Activated CD8-positive, alpha-beta memory T cell treated with anti-CD3 and anti-CD28 coated beads for 36 hours (primary cell): ENCODE measurements around the gene GUK1. TPM values are rescaled to one million over a fixed set of nuclear protein-coding genes. Genes with fewer than 3 reads are reported as not detected.

Source experiments
- CTCF ChIA-PET: fragments of 350-600 bp; sonication (Branson Sonifier 250); formaldehyde crosslinking; loops from one replicate; lab custom pipeline; 2021; ENCODE audit warnings: antibody characterized with exemption; lab: Charles Lee
- POLR2A ChIA-PET: fragments of 350-600 bp; sonication (Branson Sonifier 250); formaldehyde crosslinking; loops from one replicate; lab custom pipeline; 2021; ENCODE audit warnings: antibody characterized with exemption; lab: Charles Lee
- total RNA-seq, 2 experiments: library from RNA; stranded (reverse); gene quantifications; one replicate each; pipeline ENCODE4 v1.2.3, GENCODE V29; 2021

Gene GUK1
- total RNA-seq, 2 experiments from 2014 or later: 264 to 267 TPM

DNA sequence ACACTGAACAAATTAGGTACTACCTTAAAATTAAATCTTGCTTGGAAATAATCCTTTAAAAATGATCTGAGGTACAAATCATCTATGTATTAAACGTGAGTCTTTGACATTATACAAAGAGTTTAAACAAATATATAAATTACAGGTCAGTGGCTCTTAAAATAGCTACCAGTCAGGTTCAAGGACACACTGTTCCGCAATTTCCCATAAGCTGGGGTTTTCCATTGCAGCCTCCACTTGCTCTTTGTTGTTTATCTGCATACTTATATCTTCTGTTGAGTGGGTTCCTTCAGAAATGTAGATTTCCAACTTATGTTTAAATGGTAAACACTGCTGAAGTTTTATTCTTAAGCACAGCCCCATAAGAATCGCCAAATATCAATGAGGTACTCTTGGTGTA is 25.3 kb upstream of the GUK1 start:
- ChIA-PET POLR2A (no interaction called here), CTCF (no interaction called here)

GRCh38 chr1:228117335-228117734 is 22.7 kb upstream of the GUK1 start:
- POLR2A ChIA-PET: no interaction called here
- CTCF ChIA-PET: no interaction called here

- CTCF ChIA-PET: interaction anchor here (2.2 kb wide), 1 partner anchor 12 kb away, joined by 12 read pairs; no protein-coding TSS in a partner anchor
- POLR2A ChIA-PET: no interaction called here
These were observed 22.0 kb upstream of the GUK1 start for GRCh38 chr1:228118040-228118439.

GRCh38 chr1:228120351-228120750 is 19.7 kb upstream of the GUK1 start:
- CTCF ChIA-PET: no interaction called here

DNA sequence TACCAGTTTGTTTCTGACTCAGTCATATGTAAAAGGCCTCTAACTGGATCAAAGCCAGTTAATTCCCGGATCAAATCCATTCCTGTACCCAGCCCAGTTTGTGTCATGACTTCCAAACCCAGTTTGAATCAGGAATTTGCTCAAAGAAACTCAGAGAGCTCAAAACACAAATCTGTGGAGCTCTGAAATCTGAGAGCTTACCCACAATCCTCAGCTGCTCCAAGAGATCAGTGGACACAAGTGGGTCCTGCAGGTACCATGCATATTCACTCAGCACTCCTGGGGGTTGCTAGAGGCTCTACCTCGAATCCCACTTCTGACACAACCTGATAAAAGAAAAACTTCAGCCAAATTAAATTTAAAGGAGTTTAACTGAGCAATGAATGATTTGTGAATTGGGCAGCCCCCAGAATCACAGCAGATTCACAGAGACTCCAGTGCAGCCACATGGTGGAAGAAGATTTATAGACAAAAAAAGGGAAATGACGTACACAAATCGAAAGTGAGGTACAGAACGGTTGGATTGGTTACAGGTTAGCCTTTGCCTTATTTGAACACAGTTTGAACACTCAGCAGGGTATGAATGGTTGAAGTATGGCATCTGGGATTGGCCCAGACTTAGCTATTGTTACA is 19.1 kb upstream of the GUK1 start:
- ChIA-PET POLR2A (no interaction called here), CTCF (no interaction called here)

More at GRCh38 chr1:228120351-228120750, 19.7 kb upstream of the GUK1 start:
- POLR2A ChIA-PET: no interaction called here

GRCh38 chr1:228122921-228123441 is 17.1 kb upstream of the GUK1 start:
- CTCF ChIA-PET: interaction anchor here (1.0 kb wide), 1 partner anchor 8 kb away, joined by 3 read pairs; no protein-coding TSS in a partner anchor
- POLR2A ChIA-PET: interaction anchor here (0.6 kb wide), 1 partner anchor 336 kb away, joined by 3 read pairs; no protein-coding TSS in a partner anchor

- ChIA-PET CTCF (no interaction called here), POLR2A (interaction anchor here (0.6 kb wide), 1 partner anchor 335 kb away, joined by 3 read pairs; no protein-coding TSS in a partner anchor)
These were observed 16.6 kb upstream of the GUK1 start for GRCh38 chr1:228123505-228123904.

- POLR2A ChIA-PET: no interaction called here
- CTCF ChIA-PET: no interaction called here
These were observed 14.9 kb upstream of the GUK1 start for GRCh38 chr1:228125185-228125584.

DNA sequence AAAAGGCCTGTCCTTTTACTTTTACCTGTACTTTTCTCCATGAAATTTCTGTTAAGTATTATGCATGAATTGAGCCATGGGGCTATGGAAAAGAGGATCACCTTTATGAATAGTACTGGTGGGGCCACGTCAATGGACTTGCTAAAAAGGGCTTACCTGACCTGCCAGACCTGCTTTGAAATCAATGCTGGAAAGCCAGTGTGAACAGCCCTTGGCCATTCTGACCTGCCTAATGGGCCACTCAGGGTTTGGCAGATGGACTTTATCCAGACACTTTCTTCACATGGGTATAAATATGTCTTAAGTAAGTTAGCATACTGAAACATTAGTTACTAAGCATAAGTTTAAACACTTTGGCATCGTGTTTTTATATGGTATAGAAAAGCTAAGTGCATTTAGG is 8.3 kb upstream of the GUK1 start:
- ChIA-PET POLR2A (no interaction called here), CTCF (interaction anchor here (1.6 to 2.6 kb wide), 4 partner anchors 13 to 82 kb away, joined by 4 to 22 read pairs (median 9); partner anchors contain the start of gene IBA57)

- ChIA-PET CTCF (interaction anchor here (0.6 to 1.4 kb wide), 2 partner anchors 33 to 1105 kb away, joined by 3 to 5 read pairs; no protein-coding TSS in a partner anchor), POLR2A (no interaction called here)
These were observed 5.5 kb upstream of the GUK1 start for GRCh38 chr1:228134591-228134990.

DNA sequence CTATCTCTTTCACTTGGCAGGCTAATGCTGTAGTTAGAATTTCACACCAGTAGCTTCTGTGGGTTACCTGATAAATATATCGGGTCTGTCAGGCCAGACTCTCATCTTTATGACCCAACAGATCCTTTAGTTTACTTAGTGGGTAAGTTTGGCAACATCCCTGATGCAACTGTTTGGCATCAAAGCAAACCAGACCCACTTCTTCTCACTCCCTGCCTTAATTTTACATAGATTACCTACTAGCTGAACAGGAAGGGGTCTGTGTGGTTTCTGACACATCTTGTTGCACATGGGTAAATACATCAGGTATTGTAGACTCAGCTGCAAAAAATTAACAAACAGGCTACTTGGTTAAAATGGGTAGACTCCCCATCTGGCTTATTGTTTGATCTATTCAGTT is 3.2 kb upstream of the GUK1 start:
- POLR2A ChIA-PET: interaction anchor here (1.2 kb wide), 1 partner anchor 30 kb away, joined by 3 read pairs; no protein-coding TSS in a partner anchor
- CTCF ChIA-PET: interaction anchor here (0.6 to 2.2 kb wide), 3 partner anchors 11 to 138 kb away, joined by 3 to 5 read pairs (median 5); partner anchors contain the start of gene IBA57

DNA sequence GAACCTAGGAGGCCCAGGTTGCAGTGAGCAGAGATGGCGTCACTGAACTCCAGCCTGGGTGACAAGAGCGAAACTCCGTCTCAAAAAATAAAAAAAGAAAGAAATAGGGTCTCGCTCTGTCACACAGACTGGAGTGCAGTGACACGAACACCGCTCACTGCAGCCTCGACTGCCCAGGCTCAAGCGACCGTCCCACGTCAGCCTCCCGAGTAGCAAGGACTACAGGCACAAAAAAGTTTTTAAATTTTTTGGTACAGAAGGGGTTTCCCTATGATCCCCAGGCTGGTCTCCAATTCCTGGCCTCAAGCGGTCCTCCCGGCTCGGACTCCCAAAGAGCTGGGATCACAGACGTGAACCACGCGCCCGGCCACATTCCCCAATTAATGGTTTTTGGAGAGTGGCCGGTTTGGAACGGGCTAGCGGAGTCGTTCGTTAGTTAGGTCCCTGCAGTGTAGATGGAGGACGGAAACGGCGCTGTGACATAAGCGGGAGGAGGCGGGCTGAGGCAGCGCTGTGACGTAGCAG is 611 bp upstream of the GUK1 start:
- ChIA-PET CTCF (interaction anchor here (1.3 to 1.8 kb wide), 3 partner anchors 9 to 75 kb away, joined by 3 to 8 read pairs (median 5); no protein-coding TSS in a partner anchor), POLR2A (interaction anchor here (1.9 kb wide), 1 partner anchor 26 kb away, joined by 13 read pairs; the partner anchor contains the start of gene IBA57)

GRCh38 chr1:228140724-228141225 is 696 bp downstream of the GUK1 start:
- CTCF ChIA-PET: interaction anchor here (1.3 to 1.8 kb wide), 2 partner anchors 24 to 73 kb away, joined by 3 to 8 read pairs; no protein-coding TSS in a partner anchor
- POLR2A ChIA-PET: interaction anchor here (0.8 to 1.9 kb wide), 5 partner anchors 16 to 261 kb away, joined by 3 to 13 read pairs (median 4); partner anchors contain the start of gene IBA57

- POLR2A ChIA-PET: interaction anchor here (0.6 to 0.9 kb wide), 2 partner anchors 335 to 375 kb away, joined by 3 to 4 read pairs; no protein-coding TSS in a partner anchor
These were observed 1.4 kb downstream of the GUK1 start for GRCh38 chr1:228141226-228142044.

GRCh38 chr1:228142155-228142691 is 2.1 kb downstream of the GUK1 start:
- POLR2A ChIA-PET: interaction anchor here (0.6 to 0.9 kb wide), 2 partner anchors 334 to 376 kb away, joined by 3 to 4 read pairs; no protein-coding TSS in a partner anchor
- CTCF ChIA-PET: interaction anchor here (1.2 to 2.3 kb wide), 3 partner anchors 10 to 23 kb away, joined by 3 to 11 read pairs (median 4); partner anchors contain the start of gene IBA57

More at GRCh38 chr1:228141226-228142044, 1.4 kb downstream of the GUK1 start:
- CTCF ChIA-PET: interaction anchor here (1.2 to 2.3 kb wide), 4 partner anchors 11 to 24 kb away, joined by 3 to 11 read pairs (median 6); partner anchors contain the start of gene IBA57

- ChIA-PET CTCF (interaction anchor here (1.7 to 2.3 kb wide), 2 partner anchors 9 to 22 kb away, joined by 4 to 11 read pairs; partner anchors contain the start of gene IBA57), POLR2A (interaction anchor here (0.8 kb wide), 1 partner anchor 19 kb away, joined by 3 read pairs; no protein-coding TSS in a partner anchor)
These were observed 2.6 kb downstream of the GUK1 start for GRCh38 chr1:228142701-228143136.

DNA sequence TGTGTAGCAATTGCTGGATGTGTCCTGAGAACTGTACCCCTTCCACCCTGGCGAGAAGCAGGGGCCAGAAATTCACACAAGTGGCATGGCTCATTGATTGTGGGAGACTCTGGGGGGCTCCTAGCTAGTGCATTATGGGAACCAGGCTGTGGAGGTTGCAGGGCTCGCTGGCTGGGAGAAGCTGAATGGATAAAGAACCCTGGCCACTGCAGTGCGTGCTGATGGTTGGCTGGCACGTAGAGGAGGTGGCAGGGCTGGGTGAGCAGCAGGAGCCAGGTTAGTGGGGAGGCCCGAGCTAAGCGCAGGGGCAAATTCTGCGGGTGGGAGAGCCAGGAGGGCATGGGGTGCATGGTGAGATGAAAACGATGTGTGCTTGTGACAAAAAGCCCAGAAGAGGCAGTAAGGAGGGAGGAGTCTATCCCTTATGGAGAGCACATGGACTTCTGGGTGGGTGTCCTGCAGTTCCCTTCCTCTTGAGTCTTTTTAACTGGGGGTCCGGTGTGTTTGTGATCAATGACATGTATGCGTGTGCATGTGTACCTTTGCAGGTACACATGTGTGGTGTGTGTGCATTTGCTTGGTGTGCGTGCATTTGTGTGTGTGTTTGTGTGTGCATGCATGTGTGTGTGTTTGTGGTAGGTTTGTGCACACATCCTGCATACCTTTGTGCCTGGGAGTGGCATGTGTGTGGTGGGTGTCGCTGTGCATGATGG is 3.6 kb downstream of the GUK1 start:
- ChIA-PET CTCF (interaction anchor here (0.6 to 2.3 kb wide), 4 partner anchors 12 to 315 kb away, joined by 3 to 11 read pairs (median 8); partner anchors contain the start of gene IBA57), POLR2A (interaction anchor here (0.6 to 0.8 kb wide), 2 partner anchors 19 to 22 kb away, joined by 3 to 4 read pairs; partner anchors contain the start of gene IBA57)
